Activated CD4-positive, alpha-beta T cell treated with anti-CD3 and anti-CD28 coated beads for 1 hour (primary cell): ENCODE measurements around the gene PER2.

ENCODE experiments used
- DNase-seq: peaks from one replicate; pipeline ENCODE4 v3.0.0-alpha.2; 2020

The PER2 gene

GRCh38 chr2:238265605-238266004 lies 22.8 kb downstream of the PER2 start:
- no peak for DNase-seq

DNA sequence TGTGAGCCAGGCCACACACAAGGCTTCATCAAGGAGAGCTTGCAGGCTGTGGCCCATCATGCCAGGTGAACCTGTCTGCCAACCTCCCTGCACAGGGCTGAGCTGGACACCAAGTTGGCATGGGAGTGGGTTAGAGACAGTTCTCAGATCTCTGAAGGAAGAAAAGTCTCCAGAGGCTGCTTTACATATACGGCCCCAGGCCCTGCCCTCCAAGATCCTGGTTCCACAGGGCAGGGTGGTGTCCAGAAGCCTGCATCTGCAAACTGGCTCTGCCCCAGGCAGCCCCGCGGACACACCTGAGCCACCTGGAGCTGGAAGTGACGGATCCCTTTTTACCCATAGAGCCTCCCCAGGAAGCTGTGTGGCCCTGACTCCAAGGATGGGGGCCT lies 24.3 kb downstream of the PER2 start:
- DNase-seq = no peak

GRCh38 chr2:238263204-238264071 lies 25.0 kb downstream of the PER2 start:
- peak; percentile 60 for DNase-seq

DNA sequence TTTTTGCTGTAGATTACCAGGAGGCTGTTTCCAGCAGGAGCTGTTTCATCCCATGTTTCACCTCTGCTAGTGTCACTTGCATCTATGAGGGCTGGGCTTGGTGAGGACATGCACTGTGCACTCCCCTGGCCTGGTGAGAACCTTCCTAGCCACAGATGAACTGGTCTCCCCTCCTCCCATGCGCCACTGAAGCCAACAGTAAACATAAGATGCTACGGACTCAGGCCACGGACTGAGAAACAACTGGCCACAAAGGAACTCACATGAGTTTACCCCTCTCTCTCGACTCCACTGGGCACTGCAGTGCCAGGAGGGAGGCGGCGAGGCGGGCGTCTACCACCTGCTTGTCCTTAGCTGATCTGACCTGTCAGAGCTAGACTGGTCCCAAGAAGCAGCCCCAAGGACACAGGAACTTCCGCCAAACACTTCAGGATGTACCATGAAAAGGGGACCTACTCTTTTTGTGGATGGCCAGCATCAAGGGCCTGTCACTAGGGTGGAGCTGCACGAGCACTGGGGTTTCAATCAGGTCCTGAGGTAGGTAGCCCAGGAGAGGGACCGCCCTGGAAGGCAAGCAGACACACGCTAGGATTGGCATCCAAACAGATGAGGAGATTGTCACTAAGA lies 25.8 kb downstream of the PER2 start:
- no peak for DNase-seq

DNA sequence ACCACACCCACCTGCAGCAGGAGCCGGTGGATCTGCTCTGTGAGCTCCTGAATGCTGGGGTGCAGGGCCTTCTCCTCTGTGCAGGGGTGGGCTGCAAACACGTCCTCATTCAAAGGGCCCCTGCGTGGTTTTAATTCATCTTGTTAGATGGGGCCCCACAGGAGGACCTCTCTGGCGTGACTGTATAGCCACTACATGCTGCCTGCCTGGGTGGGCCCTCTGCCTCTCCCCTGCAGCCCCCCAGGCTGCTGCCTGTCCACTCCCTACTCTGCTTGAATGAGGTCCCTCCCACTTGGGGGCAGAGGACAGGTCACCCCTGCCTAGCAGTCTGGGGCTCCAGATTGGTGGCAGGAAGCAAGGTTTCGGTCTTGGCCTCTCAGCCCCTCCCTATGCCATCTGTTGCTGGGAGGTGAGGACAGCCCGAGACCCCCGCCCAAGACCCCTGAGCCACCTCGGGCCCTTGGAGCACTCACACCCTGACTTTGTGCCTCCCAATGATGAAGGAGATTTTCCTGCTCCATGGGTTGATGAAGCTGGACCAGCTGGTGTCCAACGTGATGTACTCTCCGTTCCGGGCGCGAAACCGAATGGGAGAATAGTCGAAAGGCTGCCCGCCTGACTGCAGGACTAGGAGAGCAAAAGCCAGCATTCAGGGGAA lies 26.6 kb downstream of the PER2 start:
- DNase-seq = no peak

GRCh38 chr2:238260883-238261282 lies 27.5 kb downstream of the PER2 start:
- DNase-seq = no peak

DNA sequence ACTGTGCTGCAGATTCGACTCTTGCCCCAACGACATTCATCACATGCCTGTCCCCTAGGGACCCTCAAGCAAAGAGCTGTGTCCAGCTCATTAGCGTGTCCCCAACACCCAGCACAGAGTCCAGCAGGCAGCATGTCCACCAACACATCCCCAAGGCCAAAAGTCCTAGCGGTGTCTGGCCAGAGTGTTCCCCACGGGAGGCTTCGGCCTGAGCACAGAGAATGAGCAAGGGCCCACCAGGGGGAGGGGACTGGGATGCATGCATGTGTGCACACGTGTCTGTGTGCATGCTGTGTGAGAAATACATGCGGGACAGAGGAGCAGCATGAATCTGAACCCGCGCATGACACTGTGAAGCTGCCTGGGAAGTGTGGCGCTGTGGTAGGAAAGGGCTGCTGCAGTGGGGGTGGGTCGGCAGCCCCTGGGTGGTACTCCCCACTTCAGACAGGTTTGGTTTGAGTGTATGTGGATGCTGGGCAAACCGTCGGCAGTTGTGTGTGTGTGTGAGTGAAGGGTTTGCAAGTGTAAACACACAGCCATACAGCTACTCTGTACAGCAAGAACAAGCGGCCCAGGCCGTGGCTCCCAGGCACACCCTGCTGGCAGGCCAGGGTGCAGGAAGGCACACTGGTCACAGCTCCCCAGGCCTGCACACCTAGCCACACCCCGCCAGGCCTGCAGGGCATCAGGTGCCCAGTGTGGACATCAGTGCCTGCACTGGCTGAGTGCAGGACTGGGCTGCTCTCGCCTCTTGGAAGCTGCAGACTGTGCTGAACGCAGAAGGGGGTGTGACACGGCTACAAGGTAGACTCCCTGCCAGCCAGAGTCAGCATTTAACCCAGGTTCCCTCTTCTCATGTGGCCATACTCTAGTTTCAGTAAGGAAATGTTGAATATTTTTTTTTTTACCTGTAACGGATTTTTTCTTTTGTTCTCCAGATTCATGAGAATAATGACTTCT lies 29.1 kb downstream of the PER2 start:
- no peak for DNase-seq

- DNase-seq = no peak
Observed at GRCh38 chr2:238257786-238258700, 30.4 kb downstream of the PER2 start.

GRCh38 chr2:238256594-238257104 lies 31.8 kb downstream of the PER2 start:
- DNase-seq = peak; percentile 56

DNA sequence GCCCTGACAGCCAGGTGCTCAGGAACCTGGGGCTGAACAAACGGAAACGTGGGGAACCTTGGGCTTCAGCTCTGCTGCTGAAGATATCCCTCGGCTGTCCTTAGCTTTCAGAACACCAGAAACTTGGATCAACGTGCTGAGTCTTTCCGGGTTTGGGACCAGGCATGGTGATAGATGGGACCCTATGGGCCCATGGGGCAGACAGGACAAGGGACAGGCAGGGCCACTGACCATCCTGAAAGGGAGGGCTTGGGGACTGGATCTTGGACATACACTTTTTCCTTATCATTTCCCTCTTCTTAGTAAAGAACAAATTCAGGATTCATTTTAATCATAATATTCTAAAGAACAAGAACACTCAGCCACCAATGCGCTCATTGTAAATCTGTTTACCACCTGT lies 32.3 kb downstream of the PER2 start:
- no peak for DNase-seq

GRCh38 chr2:238255636-238256035 lies 32.8 kb downstream of the PER2 start:
- no peak for DNase-seq

DNA sequence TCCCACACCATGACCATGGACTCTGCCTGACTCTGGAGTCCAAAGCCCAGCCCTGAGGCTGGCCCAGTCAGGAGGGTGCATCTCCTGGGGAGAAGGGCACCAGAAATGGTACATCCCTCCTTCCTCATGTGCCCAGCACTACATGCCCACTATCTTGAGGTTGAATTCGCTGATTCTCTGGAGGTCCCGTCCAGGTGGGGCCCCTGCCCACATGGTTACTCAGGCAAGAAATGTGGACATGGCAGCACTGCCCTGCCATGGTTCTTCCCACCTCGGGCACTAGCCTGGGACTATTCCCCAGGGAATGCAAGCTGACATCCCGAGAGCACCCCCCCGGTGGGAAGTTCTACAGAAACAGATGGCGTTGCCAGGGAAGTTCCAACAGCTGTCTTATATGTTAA lies 33.3 kb downstream of the PER2 start:
- DNase-seq = no peak

- DNase-seq = no peak
Observed at GRCh38 chr2:238254095-238254723, 34.2 kb downstream of the PER2 start.

DNA sequence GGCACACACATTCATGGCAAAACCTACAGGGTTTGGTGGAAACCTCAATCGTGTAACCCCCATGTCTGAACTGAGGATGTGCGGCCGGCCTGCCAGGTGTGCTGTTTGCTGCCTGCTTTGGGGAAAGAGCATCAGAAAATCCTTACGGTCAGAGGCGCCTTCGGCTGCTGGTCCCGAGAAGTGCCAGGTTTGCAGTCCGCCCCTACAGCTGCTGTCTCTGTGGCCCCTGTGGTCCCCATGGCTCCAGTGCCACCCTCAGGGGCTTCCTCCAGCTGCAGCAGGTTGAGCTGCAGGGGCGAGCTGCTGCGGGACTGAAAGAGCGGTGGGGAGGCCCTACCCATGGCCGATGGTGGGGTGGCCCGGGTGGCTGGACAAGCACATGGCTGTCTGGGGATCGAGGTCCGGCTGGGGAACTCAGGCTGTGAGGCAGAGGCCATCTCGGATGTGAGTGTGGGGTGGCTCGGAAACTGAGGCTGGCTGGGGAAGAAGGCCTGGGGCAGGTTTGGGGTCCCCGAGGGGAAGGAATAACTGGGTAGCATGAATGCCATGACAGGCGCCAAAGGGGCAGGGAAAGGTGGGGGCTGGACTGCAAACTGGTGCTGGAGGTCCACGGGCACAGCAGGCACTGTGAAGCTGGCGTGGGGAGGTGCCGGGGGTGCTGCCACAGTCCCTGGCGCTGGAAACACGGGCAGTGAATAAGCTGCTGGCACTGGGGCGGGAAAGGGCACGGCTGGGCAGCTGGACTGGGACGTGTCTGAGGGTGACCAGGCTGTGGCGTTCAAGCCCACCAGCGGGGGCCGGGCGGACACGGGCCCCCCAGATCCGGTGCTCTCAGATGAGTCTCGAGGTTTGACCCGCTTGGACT lies 35.4 kb downstream of the PER2 start:
- DNase-seq = no peak

GRCh38 chr2:238251986-238252385 lies 36.4 kb downstream of the PER2 start:
- no peak for DNase-seq

DNA sequence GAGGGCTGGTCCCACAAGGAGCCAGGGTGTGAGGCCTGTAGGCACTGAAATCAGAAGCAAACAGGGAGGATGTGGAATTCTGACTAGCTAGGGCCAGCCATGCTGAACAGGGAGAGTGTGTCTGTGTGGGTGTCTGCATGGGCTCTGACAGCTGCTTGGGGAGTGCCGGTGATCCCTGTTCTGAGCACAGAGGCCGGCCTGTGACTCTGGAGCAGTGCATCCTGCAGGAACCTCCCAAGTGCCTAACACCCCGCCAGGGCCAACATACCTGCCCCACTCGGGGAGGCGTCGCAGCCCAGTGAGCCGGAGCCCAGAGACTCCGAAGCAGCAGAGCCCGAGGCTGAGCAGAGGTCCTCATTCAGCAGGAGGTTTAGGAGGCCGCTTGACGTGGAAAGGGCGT lies 37.1 kb downstream of the PER2 start:
- DNase-seq = no peak

- DNase-seq = no peak
Observed at GRCh38 chr2:238250896-238251295, 37.5 kb downstream of the PER2 start.

DNA sequence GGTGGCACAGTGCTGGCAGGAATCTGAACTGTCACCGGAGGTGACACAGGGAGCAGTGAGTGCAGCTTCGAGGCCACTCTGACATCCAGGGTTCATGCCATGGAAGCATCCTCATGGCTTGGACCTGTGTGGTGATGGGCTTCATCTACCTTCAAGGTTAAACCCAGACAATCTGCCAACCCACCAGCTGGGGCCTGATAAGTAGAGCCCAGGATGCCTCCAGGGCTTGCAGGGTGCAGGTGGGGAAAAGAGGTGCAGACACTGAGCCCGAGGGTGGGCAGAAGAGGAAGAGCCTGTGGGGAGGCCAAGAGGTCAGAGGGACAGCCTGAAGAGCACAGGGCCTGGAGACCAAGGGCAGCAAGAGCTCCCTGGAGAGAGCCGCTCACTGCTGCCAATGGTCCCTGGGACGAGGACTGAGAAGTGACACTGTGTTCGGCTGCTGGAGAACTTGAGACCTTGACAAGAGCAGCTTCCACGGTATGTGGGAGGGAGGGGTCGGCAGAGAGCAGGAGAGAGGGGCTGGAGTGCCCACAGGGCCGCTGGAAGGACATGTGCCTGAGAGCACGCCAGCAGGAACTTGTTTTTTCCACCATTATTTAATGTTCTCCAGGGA lies 40.5 kb downstream of the PER2 start:
- no peak for DNase-seq

DNA sequence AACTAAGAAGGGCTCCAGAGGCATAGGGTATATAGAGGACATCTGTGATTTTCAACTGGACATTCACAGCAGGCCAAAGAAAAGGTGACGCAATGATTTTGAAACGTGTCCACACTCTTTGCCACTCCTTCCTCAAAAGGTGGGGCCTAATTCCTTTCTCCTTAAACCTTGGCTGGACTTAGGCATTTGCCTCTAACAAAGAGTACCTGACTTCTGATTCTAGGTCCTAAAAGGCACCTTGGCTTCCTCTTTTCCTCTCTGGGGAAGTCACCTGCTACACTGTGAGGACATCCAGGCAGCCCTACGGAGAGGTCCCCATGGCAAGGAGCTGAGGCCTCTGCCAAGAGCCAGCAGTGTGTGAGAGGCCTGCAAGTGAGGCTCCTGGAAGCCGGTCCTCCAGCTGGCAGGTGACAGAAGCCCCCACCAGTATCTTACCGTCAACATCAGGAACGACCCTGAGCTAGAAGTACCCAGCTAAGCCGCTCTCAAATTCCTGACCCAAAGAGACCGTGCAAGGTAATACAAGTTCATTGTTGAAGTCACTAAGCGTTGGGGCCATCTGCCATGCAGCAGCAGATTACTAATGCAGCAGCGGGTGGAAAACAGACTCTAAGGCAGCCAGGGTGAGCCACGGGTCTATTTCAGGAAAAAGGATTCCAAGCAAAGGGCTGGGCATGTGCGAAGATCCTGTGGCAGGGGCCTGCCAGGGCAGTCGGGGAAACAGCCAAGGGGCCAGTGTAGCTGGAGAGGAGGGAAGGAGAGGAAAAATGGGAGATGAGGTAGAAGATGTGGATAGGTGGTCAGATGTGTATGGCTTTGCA lies 41.2 kb downstream of the PER2 start:
- no peak for DNase-seq
